K562 (cell line): ENCODE results near the gene ZMIZ1.

Source experiments
- CBX2 ChIP-seq: fragments of 200-600 bp; sonication (generic); IDR thresholded peaks from one replicate; pipeline ENCODE4 v1.6.1; 2012; ENCODE audit warnings: mild to moderate bottlenecking, low read length, inconsistent platforms; ENCODE audit not compliant: insufficient read depth, poor library complexity, severe bottlenecking
- MAFK ChIP-seq: IDR thresholded peaks from 2 replicates; pipeline ENCODE4 v1.6.1; 2011; ENCODE audit warnings: low read length, improper control_type of control experiment
- RBBP5 ChIP-seq: fragments of 200-600 bp; sonication (generic); IDR thresholded peaks from 2 replicates; pipeline ENCODE4 v1.6.1; 2012; ENCODE audit warnings: borderline replicate concordance, mild to moderate bottlenecking, low read length, control low read depth, inconsistent platforms; ENCODE audit not compliant: insufficient read depth, poor library complexity, severe bottlenecking
- SP2 ChIP-seq: IDR thresholded peaks from 2 replicates; pipeline ENCODE4 v1.6.1; 2011; ENCODE audit warnings: mild to moderate bottlenecking, low read depth, low read length, moderate library complexity; ENCODE audit not compliant: poor library complexity, severe bottlenecking; ENCODE audit errors: extremely low read depth
- THAP7 ChIP-seq: fragments of 250-450 bp; sonication (Bioruptor Pico); IDR thresholded peaks from 2 replicates; pipeline ENCODE4 v1.5.0; 2021
- ZC3H11A ChIP-seq: IDR thresholded peaks from 2 replicates; pipeline ENCODE4 v1.6.1; 2012; ENCODE audit warnings: low read depth, low read length, improper control_type of control experiment
- ZNF263 ChIP-seq: sonication (generic); formaldehyde crosslinking; IDR thresholded peaks from 2 replicates; pipeline ENCODE4 v1.8.0; 2022; ENCODE audit warnings: mild to moderate bottlenecking, missing genetic modification reagents, borderline replicate concordance
- TF ChIP-seq, protein P1 (sequence below): fragments of 450-650 bp; IDR thresholded peaks from one replicate; pipeline ENCODE4 v1.6.1; 2018; ENCODE audit warnings: mild to moderate bottlenecking, moderate library complexity; ENCODE audit not compliant: partially characterized antibody

GRCh38 chr10:79230328-79230830, 161.6 kb downstream of the ZMIZ1 start:
- TF ChIP-seq ZC3H11A (no peak), MAFK (no peak), ZNF263 (CRISPR knock-in tag) (no peak), CBX2 (no peak), THAP7 (CRISPR knock-in tag) (no peak), RBBP5 (no peak), SP2 (no peak)
- TF ChIP-seq, protein P1, sequence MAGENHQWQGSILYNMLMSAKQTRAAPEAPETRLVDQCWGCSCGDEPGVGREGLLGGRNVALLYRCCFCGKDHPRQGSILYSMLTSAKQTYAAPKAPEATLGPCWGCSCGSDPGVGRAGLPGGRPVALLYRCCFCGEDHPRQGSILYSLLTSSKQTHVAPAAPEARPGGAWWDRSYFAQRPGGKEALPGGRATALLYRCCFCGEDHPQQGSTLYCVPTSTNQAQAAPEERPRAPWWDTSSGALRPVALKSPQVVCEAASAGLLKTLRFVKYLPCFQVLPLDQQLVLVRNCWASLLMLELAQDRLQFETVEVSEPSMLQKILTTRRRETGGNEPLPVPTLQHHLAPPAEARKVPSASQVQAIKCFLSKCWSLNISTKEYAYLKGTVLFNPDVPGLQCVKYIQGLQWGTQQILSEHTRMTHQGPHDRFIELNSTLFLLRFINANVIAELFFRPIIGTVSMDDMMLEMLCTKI, result no peak
